ENCODE results near the gene ENTR1.

Gene ENTR1

GRCh38 chr9:136358016-136358415, 52.4 kb downstream of the ENTR1 start:
- no peak overlapping the region for H3K4me3 ChIP-seq (ENCODE audit: low read depth, low read length)
- H3K79me2 ChIP-seq = no peaks in the 10 kb centered on the region
- no peak overlapping the region for H3K4me2 ChIP-seq (ENCODE audit: low read length)
- H3K9me3 ChIP-seq (ENCODE audit: control insufficient read depth, low read length) = no peaks in the 10 kb centered on the region
- H3K9ac ChIP-seq = no peak overlapping the region
- no peaks in the 10 kb centered on the region for H3K27me3 ChIP-seq (ENCODE audit: control insufficient read depth, insufficient read depth, low read length)
- no peaks in the 10 kb centered on the region for H3K4me1 ChIP-seq
- no peaks in the 10 kb centered on the region for H3K36me3 ChIP-seq (ENCODE audit: control insufficient read depth, insufficient read depth, low read length)
- no peak for TF ChIP-seq CTCF (IDR thresholded peaks at IDR 0.05)
- no peak overlapping the region for H2AFZ ChIP-seq
- no peak overlapping the region for H3K27ac ChIP-seq

GRCh38 chr9:136357202-136357725, 53.1 kb downstream of the ENTR1 start:
- H3K27ac ChIP-seq = no peak overlapping the region
- H3K4me1 ChIP-seq = no peaks in the 10 kb centered on the region

GRCh38 chr9:136355616-136356557, 54.5 kb downstream of the ENTR1 start:
- no peak overlapping the region for H2AFZ ChIP-seq

More at GRCh38 chr9:136357202-136357725, 53.1 kb downstream of the ENTR1 start:
- Histone ChIP-seq H2AFZ (no peak overlapping the region), H3K36me3 (ENCODE audit: control insufficient read depth, insufficient read depth, low read length) (no peaks in the 10 kb centered on the region), H3K27me3 (ENCODE audit: control insufficient read depth, insufficient read depth, low read length) (no peaks in the 10 kb centered on the region), H3K4me3 (ENCODE audit: low read depth, low read length) (no peak overlapping the region), H3K9ac (no peak overlapping the region), H3K9me3 (ENCODE audit: control insufficient read depth, low read length) (no peaks in the 10 kb centered on the region), H3K79me2 (no peaks in the 10 kb centered on the region), H3K4me2 (ENCODE audit: low read length) (no peak overlapping the region)
- no peak for TF ChIP-seq CTCF (IDR thresholded peaks at IDR 0.05)

DNA sequence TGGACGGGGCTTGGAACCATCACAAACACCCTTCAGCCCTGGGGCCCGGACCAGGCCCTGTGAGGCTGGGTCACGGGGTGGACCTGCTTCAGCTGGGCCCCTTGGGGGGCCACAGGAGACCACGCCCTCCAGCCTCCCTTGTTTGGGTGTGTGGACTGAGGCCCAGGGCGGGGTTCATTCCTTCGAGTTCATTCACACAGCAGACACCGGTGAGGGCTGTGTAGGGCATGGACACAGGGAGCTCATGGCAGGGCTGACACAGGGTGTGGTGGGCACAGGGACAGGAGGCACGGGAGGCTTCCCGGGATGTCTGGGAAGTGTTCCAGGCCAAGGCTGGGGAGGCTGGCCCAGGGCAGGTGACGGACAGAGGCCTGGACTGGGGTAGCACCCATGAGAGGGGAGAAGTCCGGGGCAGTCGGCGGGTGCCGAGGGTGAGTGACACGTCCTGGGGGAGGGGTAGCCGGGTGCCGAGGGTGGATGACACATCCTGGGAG, 55.8 kb downstream of the ENTR1 start:
- H3K79me2 ChIP-seq = no peaks in the 10 kb centered on the region
- H3K9me3 ChIP-seq (ENCODE audit: control insufficient read depth, low read length) = no peaks in the 10 kb centered on the region
- no peak overlapping the region for H2AFZ ChIP-seq
- H3K4me3 ChIP-seq (ENCODE audit: low read depth, low read length) = no peak overlapping the region
- H3K9ac ChIP-seq = no peak overlapping the region
- no peaks in the 10 kb centered on the region for H3K27me3 ChIP-seq (ENCODE audit: control insufficient read depth, insufficient read depth, low read length)
- no peaks in the 10 kb centered on the region for H3K36me3 ChIP-seq (ENCODE audit: control insufficient read depth, insufficient read depth, low read length)
- no peak overlapping the region for H3K4me2 ChIP-seq (ENCODE audit: low read length)
- no peaks in the 10 kb centered on the region for H3K4me1 ChIP-seq
- TF ChIP-seq CTCF (IDR thresholded peaks at IDR 0.05) = no peak
- no peak overlapping the region for H3K27ac ChIP-seq

More at GRCh38 chr9:136355616-136356557, 54.5 kb downstream of the ENTR1 start:
- Histone ChIP-seq H3K4me1 (no peaks in the 10 kb centered on the region), H3K9ac (no peak overlapping the region), H3K9me3 (ENCODE audit: control insufficient read depth, low read length) (no peaks in the 10 kb centered on the region), H3K27me3 (ENCODE audit: control insufficient read depth, insufficient read depth, low read length) (no peaks in the 10 kb centered on the region), H3K4me2 (ENCODE audit: low read length) (no peak overlapping the region), H3K79me2 (no peaks in the 10 kb centered on the region), H3K36me3 (ENCODE audit: control insufficient read depth, insufficient read depth, low read length) (no peaks in the 10 kb centered on the region), H3K27ac (no peak overlapping the region), H3K4me3 (ENCODE audit: low read depth, low read length) (no peak overlapping the region)
- TF ChIP-seq CTCF (IDR thresholded peaks at IDR 0.05) = no peak
